ENCODE results near the gene ABCC3.

DNA sequence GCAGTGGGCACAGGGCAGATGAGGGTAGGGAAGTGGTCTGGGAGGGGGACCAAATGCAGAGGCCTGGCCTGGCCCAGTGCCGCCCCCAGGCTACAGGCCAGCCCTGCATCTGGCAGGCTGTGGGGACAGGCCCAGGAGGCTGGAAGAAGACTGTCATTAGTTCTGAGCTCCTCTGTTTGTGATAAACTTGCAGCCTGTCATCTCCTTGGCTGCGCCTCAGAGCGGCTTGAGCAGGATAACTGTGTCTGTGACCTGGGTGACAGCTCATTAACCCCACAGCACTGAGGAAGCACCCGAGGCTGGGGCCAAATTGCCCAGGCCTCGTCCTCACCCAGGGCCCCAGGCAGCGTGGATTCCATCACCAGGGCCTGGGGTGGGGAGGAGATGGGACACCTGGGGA, 23.9 kb downstream of the ABCC3 start:
- TF ChIP-seq, protein P1, sequence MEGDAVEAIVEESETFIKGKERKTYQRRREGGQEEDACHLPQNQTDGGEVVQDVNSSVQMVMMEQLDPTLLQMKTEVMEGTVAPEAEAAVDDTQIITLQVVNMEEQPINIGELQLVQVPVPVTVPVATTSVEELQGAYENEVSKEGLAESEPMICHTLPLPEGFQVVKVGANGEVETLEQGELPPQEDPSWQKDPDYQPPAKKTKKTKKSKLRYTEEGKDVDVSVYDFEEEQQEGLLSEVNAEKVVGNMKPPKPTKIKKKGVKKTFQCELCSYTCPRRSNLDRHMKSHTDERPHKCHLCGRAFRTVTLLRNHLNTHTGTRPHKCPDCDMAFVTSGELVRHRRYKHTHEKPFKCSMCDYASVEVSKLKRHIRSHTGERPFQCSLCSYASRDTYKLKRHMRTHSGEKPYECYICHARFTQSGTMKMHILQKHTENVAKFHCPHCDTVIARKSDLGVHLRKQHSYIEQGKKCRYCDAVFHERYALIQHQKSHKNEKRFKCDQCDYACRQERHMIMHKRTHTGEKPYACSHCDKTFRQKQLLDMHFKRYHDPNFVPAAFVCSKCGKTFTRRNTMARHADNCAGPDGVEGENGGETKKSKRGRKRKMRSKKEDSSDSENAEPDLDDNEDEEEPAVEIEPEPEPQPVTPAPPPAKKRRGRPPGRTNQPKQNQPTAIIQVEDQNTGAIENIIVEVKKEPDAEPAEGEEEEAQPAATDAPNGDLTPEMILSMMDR (IDR thresholded peaks at IDR 0.05) = no peak
- TF ChIP-seq EP300 (IDR thresholded peaks at IDR 0.05; ENCODE audit: low read depth) (no peak), POLR2AphosphoS5 (IDR thresholded peaks at IDR 0.05) (no peak), POLR2A (IDR thresholded peaks at IDR 0.05) (no peak)
